B cell (primary cell): ENCODE data around the gene JARID2. TPM values are rescaled to one million over a fixed set of nuclear protein-coding genes. Genes with fewer than 3 reads are reported as not detected.

Experiments used
- ATAC-seq: fragments of 200-7000 bp; cut with Tn5 transposase; one replicate; pipeline ENCODE4 v1.10.0; 2021; ENCODE audit warnings: low read depth, mild to moderate bottlenecking, moderate number of reproducible peaks, moderate library complexity
- CTCF ChIA-PET: fragments of 350-600 bp; sonication (Branson Sonifier 250); formaldehyde crosslinking; loops from one replicate; lab custom pipeline; 2021; ENCODE audit warnings: antibody characterized with exemption, inconsistent platforms; lab: Charles Lee
- POLR2A ChIA-PET: fragments of 350-600 bp; sonication (Branson Sonifier 250); formaldehyde crosslinking; loops from one replicate; lab custom pipeline; 2021; ENCODE audit warnings: antibody characterized with exemption; lab: Charles Lee
- DNase-seq: peaks from one replicate; pipeline ENCODE4 v3.0.0; 2013
- H2AFZ ChIP-seq: 2 replicates; pipeline ENCODE4 v1.6.1; 2012; ENCODE audit warnings: mild to moderate bottlenecking, low read depth, low read length; ENCODE audit not compliant: insufficient read depth, poor library complexity, severe bottlenecking
- H3K27ac ChIP-seq, 2 donors: 1 replicate in 1 of 2; 2 replicates in 1 of 2; pipeline ENCODE4 v1.5.1; 2012 to 2013; ENCODE audit warnings: low read length in 2 of 2, mild to moderate bottlenecking in 2 of 2, moderate library complexity in 1 of 2
- H3K27me3 ChIP-seq, 4 experiments: fragments of 200-600 bp in 1 of 4; sonication (generic) in 1 of 4; replicated peaks in 1 of 4; 1 replicate in 2 of 4; 2 replicates in 2 of 4; pipeline versions ENCODE4 v1.6.1 to v1.7.0; 2013 to 2016; ENCODE audit warnings: low read length in 3 of 4, mild to moderate bottlenecking in 2 of 4, mixed read lengths in 1 of 4, moderate library complexity in 1 of 4; ENCODE audit not compliant: insufficient read depth in 4 of 4, control insufficient read depth in 3 of 4; ENCODE audit errors: control extremely low read depth in 1 of 4
- H3K36me3 ChIP-seq, 2 experiments: replicated peaks in 1 of 2; 1 replicate in 1 of 2; 2 replicates in 1 of 2; pipeline versions ENCODE4 v1.6.1 to v1.7.1; 2013; ENCODE audit warnings: low read length in 1 of 2; ENCODE audit not compliant: insufficient read depth in 2 of 2, control insufficient read depth in 1 of 2; ENCODE audit errors: control extremely low read depth in 1 of 2, extremely low read depth in 1 of 2
- H3K4me1 ChIP-seq, 2 donors: fragments of 200-600 bp in 1 of 2; sonication (generic) in 1 of 2; 1 replicate in 1 of 2; 2 replicates in 1 of 2; pipeline versions ENCODE4 v1.5.1 to v1.6.1; 2013 to 2017; ENCODE audit warnings: low read length in 2 of 2; ENCODE audit not compliant: control insufficient read depth in 2 of 2, insufficient read depth in 2 of 2
- H3K4me2 ChIP-seq: replicated peaks from 2 replicates; pipeline ENCODE3; 2012; ENCODE audit warnings: mild to moderate bottlenecking, low read depth, low read length; ENCODE audit not compliant: poor library complexity, severe bottlenecking
- H3K4me3 ChIP-seq, 5 experiments: fragments of 200-600 bp in 1 of 5; sonication (generic) in 1 of 5; 1 replicate in 3 of 5; 2 replicates in 2 of 5; pipeline versions ENCODE4 v1.5.1 to v1.7.0; 2011 to 2016; ENCODE audit warnings: low read length in 4 of 5, mild to moderate bottlenecking in 4 of 5, low read depth in 2 of 5, control low read depth in 1 of 5, moderate library complexity in 1 of 5; ENCODE audit not compliant: insufficient read depth in 1 of 5; ENCODE audit errors: control extremely low read depth in 1 of 5, extremely low read depth in 1 of 5
- H3K79me2 ChIP-seq: fragments of 200-600 bp; sonication (generic); one replicate; pipeline ENCODE4 v1.6.0; 2016; ENCODE audit warnings: low read length; ENCODE audit not compliant: control insufficient read depth, insufficient read depth
- H3K9ac ChIP-seq: fragments of 200-600 bp; sonication (generic); 2 replicates; pipeline ENCODE4 v1.6.1; 2017; ENCODE audit warnings: mild to moderate bottlenecking, low read length, moderate library complexity
- H3K9me3 ChIP-seq, 3 donors: one replicate each; pipeline versions ENCODE4 v1.6.1 to v1.7.1; 2013; ENCODE audit warnings: low read length in 2 of 3; ENCODE audit not compliant: control insufficient read depth in 2 of 3, insufficient read depth in 1 of 3; ENCODE audit errors: control extremely low read depth in 1 of 3
- H4K20me1 ChIP-seq: 2 replicates; pipeline ENCODE4 v1.6.0; 2012; ENCODE audit warnings: mild to moderate bottlenecking, low read length; ENCODE audit not compliant: insufficient read depth, control insufficient read depth, poor library complexity, severe bottlenecking
- H3K27ac Mint-ChIP-seq: one replicate; pipeline ENCODE4 v1.8.0; 2021; ENCODE audit warnings: mixed read lengths
- H3K27me3 Mint-ChIP-seq: one replicate; pipeline ENCODE4 v1.8.0; 2021; ENCODE audit warnings: mixed read lengths
- H3K4me1 Mint-ChIP-seq: one replicate; pipeline ENCODE4 v1.8.0; 2021; ENCODE audit warnings: mixed read lengths
- H3K4me3 Mint-ChIP-seq: one replicate; pipeline ENCODE4 v1.8.0; 2021; ENCODE audit warnings: mixed read lengths
- H3K9me3 Mint-ChIP-seq: one replicate; pipeline ENCODE4 v1.8.0; 2022; ENCODE audit warnings: mixed read lengths; ENCODE audit not compliant: insufficient read depth
- EZH2 ChIP-seq: IDR thresholded peaks from 2 replicates; pipeline ENCODE4 v1.6.1; 2012; ENCODE audit warnings: borderline replicate concordance, low read depth, mild to moderate bottlenecking, moderate library complexity, low read length; ENCODE audit not compliant: insufficient read depth, poor library complexity, severe bottlenecking
- WGBS: methylation state at CpG from one replicate; pipeline ENCODE4 v1.1.5; 2013; ENCODE audit warnings: missing lambda C conversion rate; ENCODE audit not compliant: insufficient coverage; 5-methylcytosine and 5-hydroxymethylcytosine counted together
- intact Hi-C: fragments of 100-400 bp; cut with micrococcal nuclease; formaldehyde crosslinking; loops from one replicate; pipeline ENCODE4 v1.10.0; 2022
- polyA plus RNA-seq: library from polyadenylated mRNA; depleted of rRNA; stranded (reverse); fragments of >200 nt; gene quantifications from 2 replicates; pipeline ENCODE4 v1.2.3, GENCODE V29; 2012
- total RNA-seq, 2 donors: library from RNA; stranded (reverse); fragments of 120-200 nt in 1 of 2; gene quantifications; 1 replicate in 1 of 2; 2 replicates in 1 of 2; pipeline versions ENCODE4 v1.2.3 to v1.2.4, GENCODE V29; 2013 to 2022
- TF ChIP-seq, protein P1 (sequence below): fragments of 200-600 bp; IDR thresholded peaks from one replicate; pipeline ENCODE4 v1.8.0; 2022; ENCODE audit warnings: antibody characterized with exemption, mild to moderate bottlenecking

Gene JARID2
- total and polyA plus RNA-seq, 2 donors (not counting 1 experiment from before 2014, with no cell fraction given): 11.0 to 58.1 TPM

DNA sequence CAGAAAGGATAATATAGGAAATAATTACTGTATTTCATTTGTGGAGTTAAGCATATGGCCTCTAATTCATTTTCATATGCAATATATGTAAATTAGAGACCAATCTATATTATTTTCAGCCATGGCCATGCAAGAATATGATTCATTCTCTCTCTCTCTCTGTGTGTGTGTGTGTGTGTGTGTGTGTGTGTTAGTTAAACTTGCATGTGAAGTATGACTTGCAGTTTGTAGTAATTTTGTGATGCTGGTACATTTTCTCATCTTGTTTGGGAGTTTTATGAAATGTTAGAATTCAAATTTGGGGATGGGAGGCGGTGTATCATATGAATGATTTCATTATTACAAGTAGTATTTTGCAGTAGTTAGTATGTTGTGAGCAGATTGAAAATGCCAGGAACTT lies 74.8 kb downstream of the JARID2 start:
- POLR2A ChIA-PET: interaction anchor here (0.7 kb wide), 1 partner anchor 10 kb away, joined by 3 read pairs; no protein-coding TSS in a partner anchor
- no peak for ATAC-seq
- peaks cover 49 to 56% of the 10 kb centered on the region in 2 donors for H3K4me1 ChIP-seq
- no peaks in the 10 kb centered on the region for H3K36me3 ChIP-seq
- no peaks in the 10 kb centered on the region for H3K9me3 Mint-ChIP-seq
- CTCF ChIA-PET: interaction anchor here (0.7 kb wide), 1 partner anchor 53 kb away, joined by 3 read pairs; no protein-coding TSS in a partner anchor
- peaks cover 0 to 4% (median 0%) of the 10 kb centered on the region in 3 donors for H3K9me3 ChIP-seq
- H3K9ac ChIP-seq: no peak overlapping the region
- no peaks in the 10 kb centered on the region for H3K27me3 Mint-ChIP-seq
- WGBS: no CpG with 5 or more reads among the region's 1 CpG
- H3K4me1 Mint-ChIP-seq: peaks cover 86% of the 10 kb centered on the region
- H3K27ac Mint-ChIP-seq: no peak overlapping the region
- peaks cover 65% of the 10 kb centered on the region for H4K20me1 ChIP-seq
- H2AFZ ChIP-seq: no peak overlapping the region
- no peaks in the 10 kb centered on the region for H3K27me3 ChIP-seq
- no peak overlapping the region for H3K27ac ChIP-seq
- H3K4me3 Mint-ChIP-seq: no peak overlapping the region
- no peak overlapping the region for H3K4me3 ChIP-seq
- intact Hi-C loops: loop anchor here (5.0 kb wide), 1 partner anchor 33 kb away; no protein-coding TSS in a partner anchor
- no peak overlapping the region for H3K4me2 ChIP-seq
- DNase-seq: no peak
- TF ChIP-seq, protein P1, sequence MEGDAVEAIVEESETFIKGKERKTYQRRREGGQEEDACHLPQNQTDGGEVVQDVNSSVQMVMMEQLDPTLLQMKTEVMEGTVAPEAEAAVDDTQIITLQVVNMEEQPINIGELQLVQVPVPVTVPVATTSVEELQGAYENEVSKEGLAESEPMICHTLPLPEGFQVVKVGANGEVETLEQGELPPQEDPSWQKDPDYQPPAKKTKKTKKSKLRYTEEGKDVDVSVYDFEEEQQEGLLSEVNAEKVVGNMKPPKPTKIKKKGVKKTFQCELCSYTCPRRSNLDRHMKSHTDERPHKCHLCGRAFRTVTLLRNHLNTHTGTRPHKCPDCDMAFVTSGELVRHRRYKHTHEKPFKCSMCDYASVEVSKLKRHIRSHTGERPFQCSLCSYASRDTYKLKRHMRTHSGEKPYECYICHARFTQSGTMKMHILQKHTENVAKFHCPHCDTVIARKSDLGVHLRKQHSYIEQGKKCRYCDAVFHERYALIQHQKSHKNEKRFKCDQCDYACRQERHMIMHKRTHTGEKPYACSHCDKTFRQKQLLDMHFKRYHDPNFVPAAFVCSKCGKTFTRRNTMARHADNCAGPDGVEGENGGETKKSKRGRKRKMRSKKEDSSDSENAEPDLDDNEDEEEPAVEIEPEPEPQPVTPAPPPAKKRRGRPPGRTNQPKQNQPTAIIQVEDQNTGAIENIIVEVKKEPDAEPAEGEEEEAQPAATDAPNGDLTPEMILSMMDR: no peak
- TF ChIP-seq EZH2: no peak
- H3K79me2 ChIP-seq: peaks cover 100% of the 10 kb centered on the region

DNA sequence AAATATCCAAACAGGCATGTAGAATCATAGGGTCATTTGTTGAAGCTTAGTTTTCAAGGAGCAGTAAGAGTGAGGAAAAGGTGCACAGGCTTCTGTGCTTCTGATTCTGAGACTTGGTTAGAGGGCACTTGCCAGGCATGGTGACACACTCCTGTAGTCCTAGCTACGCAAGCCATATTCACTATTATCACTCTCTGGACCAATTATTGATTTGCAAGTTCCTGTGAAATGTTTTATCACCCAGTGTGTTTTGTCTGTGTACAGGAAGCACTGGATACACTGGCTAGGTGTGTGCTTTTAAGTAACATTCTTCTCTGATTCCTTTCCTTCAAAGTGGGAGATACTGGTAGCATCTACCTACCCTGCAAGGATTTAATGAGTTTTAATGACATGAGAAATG lies 76.3 kb downstream of the JARID2 start:
- intact Hi-C loops: loop anchor here (5.0 kb wide), 1 partner anchor 35 kb away; no protein-coding TSS in a partner anchor
- H3K27me3 Mint-ChIP-seq: no peaks in the 10 kb centered on the region
- H2AFZ ChIP-seq: no peak overlapping the region
- peaks cover 86% of the 10 kb centered on the region for H3K4me1 Mint-ChIP-seq
- no peaks in the 10 kb centered on the region for H3K9me3 Mint-ChIP-seq
- POLR2A ChIA-PET: interaction anchor here (0.7 kb wide), 1 partner anchor 18 kb away, joined by 9 read pairs; no protein-coding TSS in a partner anchor
- peaks cover 100% of the 10 kb centered on the region for H3K79me2 ChIP-seq
- H3K27ac ChIP-seq: no peak overlapping the region
- H3K9me3 ChIP-seq: peaks cover 0 to 4% (median 0%) of the 10 kb centered on the region in 3 donors
- peaks cover 56% of the 10 kb centered on the region for H4K20me1 ChIP-seq
- no peak overlapping the region for H3K4me2 ChIP-seq
- H3K4me3 Mint-ChIP-seq: no peak overlapping the region
- CTCF ChIA-PET: interaction anchor here (1.4 to 1.6 kb wide), 2 partner anchors 10 to 118 kb away, joined by 4 to 5 read pairs; no protein-coding TSS in a partner anchor
- H3K9ac ChIP-seq: no peak overlapping the region
- 100% methylated on average over 1 of the region's 1 CpG for WGBS
- DNase-seq (no peak), ATAC-seq (no peak)
- no peaks in the 10 kb centered on the region for H3K27me3 ChIP-seq
- peaks cover 56 to 57% of the 10 kb centered on the region in 2 donors for H3K4me1 ChIP-seq
- no peak overlapping the region for H3K27ac Mint-ChIP-seq
- TF ChIP-seq, protein P1: no peak
- TF ChIP-seq EZH2: no peak
- no peak overlapping the region for H3K4me3 ChIP-seq
- H3K36me3 ChIP-seq: no peaks in the 10 kb centered on the region
